ENCODE data around the gene TEX2.

Gene TEX2

DNA sequence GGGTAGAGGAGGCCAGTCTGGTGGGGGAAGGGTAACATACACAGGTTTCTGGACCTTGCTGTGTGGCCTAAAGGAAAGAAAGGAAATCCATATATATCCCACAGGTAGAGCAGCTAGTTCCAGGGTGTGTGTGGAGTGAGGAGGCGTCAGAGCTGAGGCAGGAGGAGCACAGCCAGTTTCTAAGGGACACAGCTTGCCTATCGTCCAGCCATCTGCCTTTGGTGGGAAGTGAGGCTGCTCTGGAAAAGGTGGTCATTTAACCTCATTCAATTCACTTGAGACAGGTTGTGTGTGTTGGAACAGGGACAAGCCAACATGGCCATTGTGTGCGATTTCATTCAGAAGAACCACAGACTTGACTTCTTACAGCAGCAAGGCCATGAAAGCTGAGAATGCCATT, 96.2 kb downstream of the TEX2 start:
- Histone ChIP-seq H2BK5ac (ENCODE audit: low read length) (no peak overlapping the region), H3K27ac (ENCODE audit: low read depth, low read length) (no peak overlapping the region), H3K4me2 (ENCODE audit: low read length) (no peak overlapping the region), H2AK5ac (ENCODE audit: low read length) (no peak overlapping the region), H4K5ac (ENCODE audit: low read length) (no peak overlapping the region), H3K56ac (ENCODE audit: low read length) (no peak overlapping the region), H3K23ac (ENCODE audit: low read length) (no peak overlapping the region), H3K4ac (ENCODE audit: low read depth, low read length) (no peak overlapping the region), H3K36me3 (ENCODE audit: control insufficient read depth, insufficient read depth, low read length) (no peaks in the 10 kb centered on the region), H3K9ac (ENCODE audit: low read length) (no peak overlapping the region), H2BK120ac (ENCODE audit: low read depth, low read length) (no peak overlapping the region), H3K79me2 (ENCODE audit: control insufficient read depth, insufficient read depth, low read length) (no peaks in the 10 kb centered on the region), H3K27me3 (ENCODE audit: insufficient read depth, low read length, poor library complexity) (no peaks in the 10 kb centered on the region), H3K4me1 (ENCODE audit: control insufficient read depth, low read depth, low read length) (no peaks in the 10 kb centered on the region), H3K79me1 (ENCODE audit: low read length) (no peaks in the 10 kb centered on the region), H2BK15ac (replicated peaks; ENCODE audit: low read depth) (no peak overlapping the region), H4K8ac (ENCODE audit: low read depth, low read length) (no peak overlapping the region), H3K4me3 (ENCODE audit: low read length) (no peak overlapping the region), H3K18ac (ENCODE audit: low read length) (no peak overlapping the region)
- no peak for DNase-seq
- WGBS (ENCODE audit: extremely low coverage, insufficient coverage, low lambda C conversion rate): no CpG with 5 or more reads among the region's 3 CpGs

DNA sequence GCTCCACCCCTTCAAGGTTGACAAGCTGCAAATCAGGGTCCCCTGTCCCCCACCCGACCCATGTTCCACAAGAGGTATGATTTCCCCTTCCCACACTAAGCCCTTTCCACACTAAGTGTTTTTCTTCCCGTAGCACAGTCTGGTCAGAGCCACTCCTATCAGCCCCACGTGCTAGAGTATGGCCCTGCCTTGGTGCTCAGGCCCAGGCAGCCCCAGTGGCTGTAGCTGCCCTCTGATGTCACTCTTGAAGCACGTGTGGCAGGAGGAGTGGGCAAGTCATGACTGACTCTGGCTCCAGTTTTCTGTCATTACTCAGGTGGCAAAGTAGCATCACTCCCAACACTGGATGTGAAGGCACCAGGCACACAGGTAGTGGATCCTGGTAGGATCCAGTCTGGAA, 97.7 kb downstream of the TEX2 start:
- H3K9ac ChIP-seq (ENCODE audit: low read length): no peak overlapping the region
- H3K27me3 ChIP-seq (ENCODE audit: insufficient read depth, low read length, poor library complexity): no peaks in the 10 kb centered on the region
- H3K79me2 ChIP-seq (ENCODE audit: control insufficient read depth, insufficient read depth, low read length): no peaks in the 10 kb centered on the region
- no peaks in the 10 kb centered on the region for H3K4me1 ChIP-seq (ENCODE audit: control insufficient read depth, low read depth, low read length)
- H2BK120ac ChIP-seq (ENCODE audit: low read depth, low read length): no peak overlapping the region
- H2AK5ac ChIP-seq (ENCODE audit: low read length): no peak overlapping the region
- H3K27ac ChIP-seq (ENCODE audit: low read depth, low read length): no peak overlapping the region
- no peak overlapping the region for H3K23ac ChIP-seq (ENCODE audit: low read length)
- no peaks in the 10 kb centered on the region for H3K79me1 ChIP-seq (ENCODE audit: low read length)
- no peak overlapping the region for H3K4me2 ChIP-seq (ENCODE audit: low read length)
- no peak overlapping the region for H3K56ac ChIP-seq (ENCODE audit: low read length)
- H3K18ac ChIP-seq (ENCODE audit: low read length): no peak overlapping the region
- H4K5ac ChIP-seq (ENCODE audit: low read length): no peak overlapping the region
- no CpG with 5 or more reads among the region's 4 CpGs for WGBS (ENCODE audit: extremely low coverage, insufficient coverage, low lambda C conversion rate)
- no peaks in the 10 kb centered on the region for H3K36me3 ChIP-seq (ENCODE audit: control insufficient read depth, insufficient read depth, low read length)
- no peak overlapping the region for H3K4me3 ChIP-seq (ENCODE audit: low read length)
- no peak overlapping the region for H4K8ac ChIP-seq (ENCODE audit: low read depth, low read length)
- no peak for DNase-seq
- no peak overlapping the region for H3K4ac ChIP-seq (ENCODE audit: low read depth, low read length)
- H2BK5ac ChIP-seq (ENCODE audit: low read length): no peak overlapping the region
- no peak overlapping the region for H2BK15ac ChIP-seq (replicated peaks; ENCODE audit: low read depth)

DNA sequence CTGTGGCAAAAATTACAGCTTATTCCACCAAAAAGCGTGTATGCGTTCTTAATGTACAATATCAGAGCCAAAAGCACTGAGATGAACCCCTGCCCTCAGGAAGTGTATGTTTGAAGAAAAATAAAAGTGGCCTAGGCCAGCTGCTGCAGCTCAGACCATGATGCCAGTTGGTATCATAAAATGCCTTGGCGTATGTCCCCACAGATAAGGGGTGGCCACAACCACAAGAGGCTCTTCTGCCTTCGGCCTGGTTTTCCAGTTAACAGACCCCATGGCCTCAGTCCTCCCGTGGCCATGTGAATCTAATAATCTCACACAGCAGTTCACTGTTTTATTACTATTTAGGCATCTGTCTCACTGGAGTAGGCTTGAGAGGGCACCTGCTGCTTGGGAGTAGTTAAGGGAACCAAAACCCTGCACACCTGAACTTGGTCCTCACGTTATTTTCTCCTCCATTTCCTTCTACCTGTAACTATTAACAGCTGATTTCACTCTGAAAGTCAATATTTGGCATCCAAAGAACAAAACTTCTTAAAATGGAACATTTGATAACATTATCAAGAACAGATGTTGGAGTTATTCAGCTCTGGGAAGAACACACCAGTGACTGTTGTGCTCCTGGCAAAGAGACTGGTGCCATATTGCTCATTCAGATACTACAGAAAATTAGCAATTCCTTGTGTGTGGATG, 98.3 kb downstream of the TEX2 start:
- no peak overlapping the region for H3K9ac ChIP-seq (ENCODE audit: low read length)
- no peak overlapping the region for H3K27ac ChIP-seq (ENCODE audit: low read depth, low read length)
- no peak overlapping the region for H2BK15ac ChIP-seq (replicated peaks; ENCODE audit: low read depth)
- no peaks in the 10 kb centered on the region for H3K27me3 ChIP-seq (ENCODE audit: insufficient read depth, low read length, poor library complexity)
- H3K4me1 ChIP-seq (ENCODE audit: control insufficient read depth, low read depth, low read length): no peaks in the 10 kb centered on the region
- no peak for DNase-seq
- H2AK5ac ChIP-seq (ENCODE audit: low read length): no peak overlapping the region
- no peak overlapping the region for H3K23ac ChIP-seq (ENCODE audit: low read length)
- H4K5ac ChIP-seq (ENCODE audit: low read length): no peak overlapping the region
- H3K79me2 ChIP-seq (ENCODE audit: control insufficient read depth, insufficient read depth, low read length): no peaks in the 10 kb centered on the region
- H3K4me2 ChIP-seq (ENCODE audit: low read length): no peak overlapping the region
- H3K18ac ChIP-seq (ENCODE audit: low read length): no peak overlapping the region
- no peak overlapping the region for H3K4me3 ChIP-seq (ENCODE audit: low read length)
- WGBS (ENCODE audit: extremely low coverage, insufficient coverage, low lambda C conversion rate): no CpG with 5 or more reads among the region's 6 CpGs
- H3K4ac ChIP-seq (ENCODE audit: low read depth, low read length): no peak overlapping the region
- no peak overlapping the region for H2BK120ac ChIP-seq (ENCODE audit: low read depth, low read length)
- H3K56ac ChIP-seq (ENCODE audit: low read length): no peak overlapping the region
- H2BK5ac ChIP-seq (ENCODE audit: low read length): no peak overlapping the region
- no peaks in the 10 kb centered on the region for H3K36me3 ChIP-seq (ENCODE audit: control insufficient read depth, insufficient read depth, low read length)
- no peaks in the 10 kb centered on the region for H3K79me1 ChIP-seq (ENCODE audit: low read length)
- no peak overlapping the region for H4K8ac ChIP-seq (ENCODE audit: low read depth, low read length)

DNA sequence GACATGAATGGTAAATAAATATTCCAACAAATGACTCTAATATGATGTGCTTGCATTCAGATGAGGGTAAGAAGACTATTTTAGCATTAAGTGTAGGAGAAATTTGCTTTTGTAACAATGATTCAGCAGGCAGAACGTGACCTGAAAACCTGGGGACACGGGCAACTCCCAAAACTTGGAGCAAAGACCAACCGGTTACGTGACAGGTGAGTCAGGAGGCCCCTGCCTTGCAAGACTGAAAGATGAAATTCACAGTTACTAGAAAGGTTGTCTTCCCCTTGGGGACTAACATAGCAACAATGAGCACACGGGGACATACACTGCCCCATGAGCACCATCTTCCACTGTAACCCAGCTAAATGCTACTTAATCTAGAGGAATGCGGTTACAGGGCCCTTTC, 99.6 kb downstream of the TEX2 start:
- Histone ChIP-seq H2BK120ac (ENCODE audit: low read depth, low read length) (no peak overlapping the region), H3K4me2 (ENCODE audit: low read length) (no peak overlapping the region), H2AK5ac (ENCODE audit: low read length) (no peak overlapping the region), H3K79me2 (ENCODE audit: control insufficient read depth, insufficient read depth, low read length) (no peaks in the 10 kb centered on the region), H4K5ac (ENCODE audit: low read length) (no peak overlapping the region), H3K4me3 (ENCODE audit: low read length) (no peak overlapping the region), H3K23ac (ENCODE audit: low read length) (no peak overlapping the region), H3K9ac (ENCODE audit: low read length) (no peak overlapping the region), H4K8ac (ENCODE audit: low read depth, low read length) (no peak overlapping the region), H3K27ac (ENCODE audit: low read depth, low read length) (no peak overlapping the region), H3K36me3 (ENCODE audit: control insufficient read depth, insufficient read depth, low read length) (no peaks in the 10 kb centered on the region), H2BK15ac (replicated peaks; ENCODE audit: low read depth) (no peak overlapping the region), H2BK5ac (ENCODE audit: low read length) (no peak overlapping the region), H3K27me3 (ENCODE audit: insufficient read depth, low read length, poor library complexity) (no peaks in the 10 kb centered on the region), H3K18ac (ENCODE audit: low read length) (no peak overlapping the region), H3K79me1 (ENCODE audit: low read length) (no peaks in the 10 kb centered on the region), H3K4me1 (ENCODE audit: control insufficient read depth, low read depth, low read length) (no peaks in the 10 kb centered on the region), H3K4ac (ENCODE audit: low read depth, low read length) (no peak overlapping the region), H3K56ac (ENCODE audit: low read length) (no peak overlapping the region)
- no CpG with 5 or more reads among the region's 6 CpGs for WGBS (ENCODE audit: extremely low coverage, insufficient coverage, low lambda C conversion rate)
- no peak for DNase-seq

DNA sequence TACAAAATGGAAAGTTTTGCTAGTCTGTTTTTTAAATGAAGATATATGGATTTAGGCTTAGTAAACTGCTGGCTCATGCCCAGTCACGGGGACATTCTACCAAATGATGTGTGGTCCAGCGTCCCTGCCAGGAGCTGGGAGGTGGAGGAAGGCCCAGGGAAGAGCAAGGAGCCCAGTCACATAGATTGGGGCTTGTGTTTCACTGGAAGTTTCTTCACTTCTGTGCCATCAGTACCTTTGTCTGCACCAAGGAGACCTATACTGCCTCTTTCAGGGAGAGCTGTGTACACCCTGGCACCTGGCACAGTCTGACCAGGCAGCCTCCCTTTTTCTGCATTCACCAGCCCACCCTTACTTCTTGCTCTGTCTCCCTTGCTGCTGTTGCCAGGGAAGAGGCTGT, 100.5 kb downstream of the TEX2 start:
- no peak overlapping the region for H2BK5ac ChIP-seq (ENCODE audit: low read length)
- no peaks in the 10 kb centered on the region for H3K79me1 ChIP-seq (ENCODE audit: low read length)
- no peaks in the 10 kb centered on the region for H3K36me3 ChIP-seq (ENCODE audit: control insufficient read depth, insufficient read depth, low read length)
- no peak for DNase-seq
- no peak overlapping the region for H3K4me2 ChIP-seq (ENCODE audit: low read length)
- no peak overlapping the region for H3K23ac ChIP-seq (ENCODE audit: low read length)
- no peak overlapping the region for H2AK5ac ChIP-seq (ENCODE audit: low read length)
- H3K4me3 ChIP-seq (ENCODE audit: low read length): no peak overlapping the region
- no peak overlapping the region for H3K4ac ChIP-seq (ENCODE audit: low read depth, low read length)
- no peak overlapping the region for H3K56ac ChIP-seq (ENCODE audit: low read length)
- H3K27me3 ChIP-seq (ENCODE audit: insufficient read depth, low read length, poor library complexity): no peaks in the 10 kb centered on the region
- H3K18ac ChIP-seq (ENCODE audit: low read length): no peak overlapping the region
- H3K9ac ChIP-seq (ENCODE audit: low read length): no peak overlapping the region
- H3K79me2 ChIP-seq (ENCODE audit: control insufficient read depth, insufficient read depth, low read length): no peaks in the 10 kb centered on the region
- H2BK120ac ChIP-seq (ENCODE audit: low read depth, low read length): no peak overlapping the region
- no peak overlapping the region for H4K8ac ChIP-seq (ENCODE audit: low read depth, low read length)
- no peak overlapping the region for H4K5ac ChIP-seq (ENCODE audit: low read length)
- H3K27ac ChIP-seq (ENCODE audit: low read depth, low read length): no peak overlapping the region
- H3K4me1 ChIP-seq (ENCODE audit: control insufficient read depth, low read depth, low read length): no peaks in the 10 kb centered on the region
- no peak overlapping the region for H2BK15ac ChIP-seq (replicated peaks; ENCODE audit: low read depth)
- no CpG with 5 or more reads among the region's 2 CpGs for WGBS (ENCODE audit: extremely low coverage, insufficient coverage, low lambda C conversion rate)
